Parathyroid adenoma (tissue), 2 donors: ENCODE data around the gene ADAMTS7.

Source experiments
- H2AFZ ChIP-seq: fragments of 300-600 bp; sonication (generic); one replicate; pipeline ENCODE4 v1.7.0; 2017; ENCODE audit warnings: antibody characterized with exemption, mild to moderate bottlenecking
- H3K27ac ChIP-seq: fragments of 300-600 bp; sonication (generic); one replicate; pipeline ENCODE4 v1.7.0; 2017
- H3K27me3 ChIP-seq: fragments of 300-600 bp; sonication (generic); one replicate; pipeline ENCODE4 v1.7.0; 2017; ENCODE audit warnings: low read length; ENCODE audit not compliant: control insufficient read depth, insufficient read depth
- H3K36me3 ChIP-seq: fragments of 300-600 bp; sonication (generic); one replicate; pipeline ENCODE4 v1.7.0; 2017; ENCODE audit warnings: low read length; ENCODE audit not compliant: control insufficient read depth, insufficient read depth
- H3K4me1 ChIP-seq: fragments of 300-600 bp; sonication (generic); one replicate; pipeline ENCODE4 v1.7.0; 2017; ENCODE audit warnings: control low read depth
- H3K4me2 ChIP-seq: fragments of 300-600 bp; sonication (generic); one replicate; pipeline ENCODE4 v1.7.0; 2017; ENCODE audit warnings: low read length
- H3K4me3 ChIP-seq: fragments of 300-600 bp; sonication (generic); one replicate; pipeline ENCODE4 v1.7.0; 2017; ENCODE audit warnings: low read depth, low read length
- H3K79me2 ChIP-seq: fragments of 300-600 bp; sonication (generic); one replicate; pipeline ENCODE4 v1.7.0; 2017; ENCODE audit warnings: control low read depth
- H3K9ac ChIP-seq: fragments of 300-600 bp; sonication (generic); one replicate; pipeline ENCODE4 v1.7.0; 2017; ENCODE audit warnings: mild to moderate bottlenecking
- H3K9me3 ChIP-seq: fragments of 300-600 bp; sonication (generic); one replicate; pipeline ENCODE4 v1.7.0; 2017; ENCODE audit warnings: low read length; ENCODE audit not compliant: control insufficient read depth
- TF ChIP-seq, protein P1 (sequence below): fragments of 300-600 bp; sonication (generic); IDR thresholded peaks from one replicate; pipeline ENCODE4 v1.7.0; 2017; ENCODE audit warnings: antibody characterized with exemption, mild to moderate bottlenecking
- donor health status: primary hyperparathyroidism.

Gene ADAMTS7

GRCh38 chr15:78811825-78812183 lies 540 bp upstream of the ADAMTS7 start:
- Histone ChIP-seq H3K79me2 (no peaks in the 10 kb centered on the region), H3K27me3 (no peaks in the 10 kb centered on the region), H3K9ac (no peak overlapping the region), H3K4me2 (peak overlapping the region; percentile 66), H3K4me3 (peak overlapping the region; percentile 50), H2AFZ (peak overlapping the region; percentile 60), H3K4me1 (no peaks in the 10 kb centered on the region), H3K36me3 (no peaks in the 10 kb centered on the region), H3K27ac (peak overlapping the region; percentile 29), H3K9me3 (no peaks in the 10 kb centered on the region)
- TF ChIP-seq, protein P1, sequence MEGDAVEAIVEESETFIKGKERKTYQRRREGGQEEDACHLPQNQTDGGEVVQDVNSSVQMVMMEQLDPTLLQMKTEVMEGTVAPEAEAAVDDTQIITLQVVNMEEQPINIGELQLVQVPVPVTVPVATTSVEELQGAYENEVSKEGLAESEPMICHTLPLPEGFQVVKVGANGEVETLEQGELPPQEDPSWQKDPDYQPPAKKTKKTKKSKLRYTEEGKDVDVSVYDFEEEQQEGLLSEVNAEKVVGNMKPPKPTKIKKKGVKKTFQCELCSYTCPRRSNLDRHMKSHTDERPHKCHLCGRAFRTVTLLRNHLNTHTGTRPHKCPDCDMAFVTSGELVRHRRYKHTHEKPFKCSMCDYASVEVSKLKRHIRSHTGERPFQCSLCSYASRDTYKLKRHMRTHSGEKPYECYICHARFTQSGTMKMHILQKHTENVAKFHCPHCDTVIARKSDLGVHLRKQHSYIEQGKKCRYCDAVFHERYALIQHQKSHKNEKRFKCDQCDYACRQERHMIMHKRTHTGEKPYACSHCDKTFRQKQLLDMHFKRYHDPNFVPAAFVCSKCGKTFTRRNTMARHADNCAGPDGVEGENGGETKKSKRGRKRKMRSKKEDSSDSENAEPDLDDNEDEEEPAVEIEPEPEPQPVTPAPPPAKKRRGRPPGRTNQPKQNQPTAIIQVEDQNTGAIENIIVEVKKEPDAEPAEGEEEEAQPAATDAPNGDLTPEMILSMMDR, result no peak

DNA sequence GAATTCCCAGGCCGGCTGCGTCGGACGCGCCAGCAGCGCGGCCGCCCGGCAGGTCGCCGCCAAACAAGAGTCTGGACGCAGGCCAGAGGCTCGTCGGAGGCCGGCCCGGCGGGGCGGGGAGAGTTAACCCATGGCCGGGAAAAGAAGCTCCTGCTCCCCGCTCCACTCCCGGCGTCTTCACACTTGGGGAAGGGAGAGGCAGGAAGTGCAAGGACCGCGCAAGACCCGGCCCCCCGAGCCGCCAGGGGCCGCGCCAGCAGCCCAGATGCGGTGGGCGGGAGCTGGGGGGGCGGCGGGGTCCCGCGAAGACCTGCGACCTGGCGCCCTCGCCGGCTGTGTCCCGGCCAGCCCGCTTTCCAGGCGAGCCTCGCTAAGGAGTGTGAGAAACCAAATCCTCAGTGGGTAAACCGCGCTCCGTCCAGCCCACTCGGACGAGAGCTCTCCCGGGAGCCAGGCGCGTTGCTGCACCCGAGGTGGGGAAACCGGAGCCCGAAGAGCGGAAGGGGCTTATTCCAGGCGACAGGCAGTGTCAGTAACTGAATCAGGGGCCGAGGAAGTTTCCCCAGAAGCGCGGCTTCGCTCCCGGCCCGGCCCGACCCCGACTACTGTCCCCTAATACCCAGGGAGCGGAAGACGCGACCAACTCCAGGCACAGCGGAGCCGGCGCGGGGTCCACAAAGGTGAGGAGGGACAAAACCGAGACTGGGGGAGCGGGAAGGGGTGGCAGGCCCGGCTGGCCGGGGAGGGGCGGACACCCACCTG lies 721 bp downstream of the ADAMTS7 start:
- peak overlapping the region; percentile 58 for H3K4me3 ChIP-seq
- H3K27ac ChIP-seq, result no peak overlapping the region
- no peaks in the 10 kb centered on the region for H3K4me1 ChIP-seq
- peak overlapping the region; percentile 79 for H2AFZ ChIP-seq
- no peak overlapping the region for H3K9ac ChIP-seq
- no peaks in the 10 kb centered on the region for H3K79me2 ChIP-seq
- H3K4me2 ChIP-seq, result peak overlapping the region; percentile 36
- H3K36me3 ChIP-seq, result no peaks in the 10 kb centered on the region
- no peaks in the 10 kb centered on the region for H3K9me3 ChIP-seq
- TF ChIP-seq, protein P1, result no peak
- H3K27me3 ChIP-seq, result no peaks in the 10 kb centered on the region

- H3K27me3 ChIP-seq, result no peaks in the 10 kb centered on the region
Observed at GRCh38 chr15:78810003-78810361, 1.3 kb downstream of the ADAMTS7 start.

DNA sequence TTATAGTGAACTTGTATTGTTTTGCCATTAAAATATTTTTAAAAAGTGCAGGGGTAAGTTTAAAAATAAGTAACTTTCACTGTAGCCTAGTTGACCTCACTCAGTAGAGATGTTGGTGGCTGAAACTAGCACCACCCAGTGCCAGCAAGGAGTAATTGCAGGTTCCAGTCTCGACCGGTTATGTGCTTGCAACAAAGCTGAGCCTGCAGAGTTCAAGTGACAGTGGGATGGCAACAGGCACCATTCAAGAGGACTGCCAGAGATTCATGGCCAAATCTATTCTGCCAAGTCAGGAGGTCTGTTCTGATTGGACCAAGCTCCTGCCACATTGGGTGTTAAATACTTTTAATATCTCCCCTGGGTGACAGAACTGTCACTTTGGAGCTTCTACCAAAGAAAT lies 2.7 kb downstream of the ADAMTS7 start:
- Histone ChIP-seq H3K79me2 (no peaks in the 10 kb centered on the region), H3K27ac (no peak overlapping the region), H2AFZ (no peak overlapping the region), H3K4me3 (no peak overlapping the region), H3K9me3 (no peaks in the 10 kb centered on the region), H3K27me3 (no peaks in the 10 kb centered on the region), H3K4me1 (no peaks in the 10 kb centered on the region), H3K9ac (no peak overlapping the region), H3K4me2 (no peak overlapping the region), H3K36me3 (no peaks in the 10 kb centered on the region)
- TF ChIP-seq, protein P1, result no peak

More at GRCh38 chr15:78810003-78810361, 1.3 kb downstream of the ADAMTS7 start:
- Histone ChIP-seq H3K4me3 (peak overlapping the region; percentile 58), H3K27ac (no peak overlapping the region), H3K4me2 (peak overlapping the region; percentile 36), H3K4me1 (no peaks in the 10 kb centered on the region), H3K9ac (no peak overlapping the region), H3K79me2 (no peaks in the 10 kb centered on the region), H3K36me3 (no peaks in the 10 kb centered on the region), H2AFZ (peak overlapping the region; percentile 79), H3K9me3 (no peaks in the 10 kb centered on the region)
- TF ChIP-seq, protein P1, result no peak

GRCh38 chr15:78807359-78807758 lies 3.9 kb downstream of the ADAMTS7 start:
- no peaks in the 10 kb centered on the region for H3K27me3 ChIP-seq
- no peaks in the 10 kb centered on the region for H3K36me3 ChIP-seq
- TF ChIP-seq, protein P1, result no peak
- H3K9ac ChIP-seq, result no peak overlapping the region
- no peak overlapping the region for H3K27ac ChIP-seq
- H3K4me1 ChIP-seq, result no peaks in the 10 kb centered on the region
- no peaks in the 10 kb centered on the region for H3K9me3 ChIP-seq
- H3K4me3 ChIP-seq, result no peak overlapping the region
- H3K79me2 ChIP-seq, result no peaks in the 10 kb centered on the region
- H3K4me2 ChIP-seq, result no peak overlapping the region
- no peak overlapping the region for H2AFZ ChIP-seq
